Measurements from ENCODE around the gene TMEM143.
"Not testable (repeated sequence)": the region's sequence is repeated elsewhere in the genome, so short reads cannot be mapped to it uniquely, and the experiment has no call there.

The TMEM143 gene

GRCh38 chr19:48321372-48321621, 42.4 kb downstream of the TMEM143 start:
- DNase-seq (ENCODE audit: low read depth): peak; percentile 100
- TF ChIP-seq CTCF (IDR thresholded peaks at IDR 0.05; ENCODE audit: low read depth, low read length): no peak
- TF ChIP-seq POLR2A (IDR thresholded peaks at IDR 0.05; ENCODE audit: extremely low read depth, insufficient read length): no peak
- TF ChIP-seq MAX (IDR thresholded peaks at IDR 0.05; ENCODE audit: low read depth, low read length): no peak
- TF ChIP-seq MYC (IDR thresholded peaks at IDR 0.05; ENCODE audit: low read depth, low read length): no peak
- peak overlapping the region; percentile 82 for H3K4me3 ChIP-seq (ENCODE audit: low read depth, low read length)

- TF ChIP-seq POLR2A (IDR thresholded peaks at IDR 0.05; ENCODE audit: extremely low read depth, insufficient read length) (no peak), CTCF (IDR thresholded peaks at IDR 0.05; ENCODE audit: low read depth, low read length) (peak; percentile 100)
- DNase-seq (ENCODE audit: low read depth): peak; percentile 93
- no peak overlapping the region for H3K4me3 ChIP-seq (ENCODE audit: low read depth, low read length)
Measured at GRCh38 chr19:48319647-48320541, 43.8 kb downstream of the TMEM143 start.

GRCh38 chr19:48318286-48318987, 45.3 kb downstream of the TMEM143 start:
- H3K4me3 ChIP-seq (ENCODE audit: low read depth, low read length): no peak overlapping the region
- no peak for DNase-seq (ENCODE audit: low read depth)
- TF ChIP-seq MYC (IDR thresholded peaks at IDR 0.05; ENCODE audit: low read depth, low read length) (no peak), MAX (IDR thresholded peaks at IDR 0.05; ENCODE audit: low read depth, low read length) (no peak), CTCF (IDR thresholded peaks at IDR 0.05; ENCODE audit: low read depth, low read length) (no peak), POLR2A (IDR thresholded peaks at IDR 0.05; ENCODE audit: extremely low read depth, insufficient read length) (no peak)

- not testable (repeated sequence) for H3K4me3 ChIP-seq (ENCODE audit: low read depth, low read length); DNase-seq (ENCODE audit: low read depth)
Measured at GRCh38 chr19:48317708-48317960, 46.1 kb downstream of the TMEM143 start.

GRCh38 chr19:48315712-48316111, 48.0 kb downstream of the TMEM143 start:
- DNase-seq (ENCODE audit: low read depth): no peak
- H3K4me3 ChIP-seq (ENCODE audit: low read depth, low read length): no peak overlapping the region
- no peak for TF ChIP-seq POLR2A (IDR thresholded peaks at IDR 0.05; ENCODE audit: extremely low read depth, insufficient read length)
- TF ChIP-seq MAX (IDR thresholded peaks at IDR 0.05; ENCODE audit: low read depth, low read length): 0 out of 2 replicates have a peak, but pooled peaks have one; percentile 13

GRCh38 chr19:48311384-48311783, 52.4 kb downstream of the TMEM143 start:
- TF ChIP-seq MAX (IDR thresholded peaks at IDR 0.05; ENCODE audit: low read depth, low read length) (no peak), MYC (IDR thresholded peaks at IDR 0.05; ENCODE audit: low read depth, low read length) (no peak), POLR2A (IDR thresholded peaks at IDR 0.05; ENCODE audit: extremely low read depth, insufficient read length) (no peak), CTCF (IDR thresholded peaks at IDR 0.05; ENCODE audit: low read depth, low read length) (no peak)
- H3K4me3 ChIP-seq (ENCODE audit: low read depth, low read length): no peak overlapping the region
- DNase-seq (ENCODE audit: low read depth): no peak

GRCh38 chr19:48310227-48310626, 53.5 kb downstream of the TMEM143 start:
- DNase-seq (ENCODE audit: low read depth): no peak
- TF ChIP-seq POLR2A (IDR thresholded peaks at IDR 0.05; ENCODE audit: extremely low read depth, insufficient read length) (no peak), MAX (IDR thresholded peaks at IDR 0.05; ENCODE audit: low read depth, low read length) (no peak), CTCF (IDR thresholded peaks at IDR 0.05; ENCODE audit: low read depth, low read length) (no peak), MYC (IDR thresholded peaks at IDR 0.05; ENCODE audit: low read depth, low read length) (no peak)
- H3K4me3 ChIP-seq (ENCODE audit: low read depth, low read length): no peak overlapping the region

GRCh38 chr19:48309731-48310130, 54.0 kb downstream of the TMEM143 start:
- H3K4me3 ChIP-seq (ENCODE audit: low read depth, low read length): not testable (repeated sequence)

More at GRCh38 chr19:48309731-48310130, 54.0 kb downstream of the TMEM143 start:
- not testable (repeated sequence) for DNase-seq (ENCODE audit: low read depth)
